Lower leg skin (tissue), 4 donors: ENCODE results near the gene ZNF101. TPM values are rescaled to one million over a fixed set of nuclear protein-coding genes. Genes with fewer than 3 reads are reported as not detected.

ENCODE experiments used
- DNase-seq, 2 donors: peaks; one replicate each; pipeline ENCODE4 v3.0.0-alpha.2; 2019; ENCODE audit warnings: low spot score in 2 of 2
- H3K4me3 ChIP-seq: fragments of 200-600 bp; sonication (generic); 2 replicates; pipeline ENCODE4 v1.5.1; 2017; ENCODE audit warnings: mild to moderate bottlenecking, low read depth; ENCODE audit not compliant: poor library complexity, severe bottlenecking
- CTCF ChIP-seq, 3 donors: fragments of 450-650 bp; IDR thresholded peaks; one replicate each; pipeline ENCODE4 v1.5.1; 2016; ENCODE audit warnings: antibody characterized with exemption in 3 of 3, mild to moderate bottlenecking in 3 of 3, moderate library complexity in 2 of 3
- POLR2A ChIP-seq, 2 donors: fragments of 450-650 bp; IDR thresholded peaks; one replicate each; pipeline ENCODE4 v1.6.1; 2016 to 2017; ENCODE audit warnings: antibody characterized with exemption in 2 of 2, mild to moderate bottlenecking in 1 of 2, moderate library complexity in 1 of 2
- WGBS, 2 donors: methylation state at CpG; one replicate each; pipeline ENCODE4 v1.1.5; 2018; 5-methylcytosine and 5-hydroxymethylcytosine counted together
- intact Hi-C: fragments of 100-400 bp; cut with DNase I; formaldehyde crosslinking; loops from one replicate; pipeline ENCODE4 v1.15.0; 2023; ENCODE audit warnings: low total_unique reads
- total RNA-seq, 4 donors: library from RNA; depleted of rRNA; stranded (reverse); fragments of >200 nt; gene quantifications; one replicate each; pipeline ENCODE4 v1.1.0, GENCODE V29; 2016

The ZNF101 gene
- total RNA-seq, 4 donors from 2014 or later = 4.5 to 18.6 (median 7.2) TPM

- intact Hi-C loops = no loop called here
- TF ChIP-seq CTCF (IDR thresholded peaks at IDR 0.05) = no peak
- no peak for TF ChIP-seq POLR2A (IDR thresholded peaks at IDR 0.05)
- DNase-seq = no peak
- WGBS, 2 donors = 95 to 99% methylated on average over 2 of the region's 2 CpGs
- no peak overlapping the region for H3K4me3 ChIP-seq
Measured at GRCh38 chr19:19721896-19722295, 53.3 kb downstream of the ZNF101 start.

GRCh38 chr19:19732579-19733501 lies 64.2 kb downstream of the ZNF101 start, which contains the start of gene ZNF14:
TSS of gene ZNF14 (minus strand) at chr19:19733112. CDS start at chr19:19732958, 154 bp downstream.
- WGBS, 2 donors = 1% methylated on average over 29 to 54 of the region's 61 CpGs

More at GRCh38 chr19:19732579-19733501, 64.2 kb downstream of the ZNF101 start, which contains the start of gene ZNF14:
- intact Hi-C loops = no loop called here
- DNase-seq = peak; percentile 92 to 98
- TF ChIP-seq CTCF (IDR thresholded peaks at IDR 0.05) (no peak), POLR2A (IDR thresholded peaks at IDR 0.05) (peak in 1 of 2 donors; percentile 63)
- peak within 1 kb of the TSS; percentile 72 for H3K4me3 ChIP-seq

Other genes with a start within 250 kb of the ZNF101 start
- 1 to 10 TPM; 4.0 to 8.9 (median 6.7) TPM for gene TSSK6, start 153.3 kb upstream of the ZNF101 start, total RNA-seq
- gene NDUFA13, start 152.6 kb upstream of the ZNF101 start, total RNA-seq = 100 to 1,000 TPM in 2 of 4 donors, 10 to 100 TPM in 2; 31.4 to 179 (median 108) TPM
- gene YJEFN3, start 139.9 kb upstream of the ZNF101 start, total RNA-seq = 1 to 10 TPM in 1 of 4 donors, under 1 TPM in 3; 0.15 to 2.8 (median 0.49) TPM
- gene CILP2, start 130.6 kb upstream of the ZNF101 start, total RNA-seq = 1 to 10 TPM in 1 of 4 donors, under 1 TPM in 1, not detected in 2; 0.17 to 1.4 TPM
- gene PBX4, start 50.2 kb upstream of the ZNF101 start, total RNA-seq = 10 to 100 TPM in 1 of 4 donors, 1 to 10 TPM in 3; 3.8 to 15.8 (median 5.9) TPM
- gene LPAR2, start 40.6 kb upstream of the ZNF101 start, total RNA-seq = 10 to 100 TPM; 16.5 to 31.6 (median 28.2) TPM
- gene GMIP, start 25.2 kb upstream of the ZNF101 start, total RNA-seq = 10 to 100 TPM in 3 of 4 donors, 1 to 10 TPM in 1; 6.4 to 21.0 (median 19.1) TPM
- 100 to 1,000 TPM in 2 of 4 donors, 10 to 100 TPM in 2; 60.8 to 162 (median 109) TPM for gene ATP13A1, start 5.2 kb upstream of the ZNF101 start, total RNA-seq
- gene ZNF14, start 64.3 kb downstream of the ZNF101 start, total RNA-seq = 1 to 10 TPM; 6.9 to 9.4 (median 8.1) TPM
- 10 to 100 TPM; 19.9 to 44.5 (median 28.0) TPM for gene ZNF506, start 152.9 kb downstream of the ZNF101 start, total RNA-seq
- 1 to 10 TPM; 4.7 to 7.5 (median 7.0) TPM for gene ZNF253, start 197.0 kb downstream of the ZNF101 start, total RNA-seq
- gene ZNF93, start 232.1 kb downstream of the ZNF101 start, total RNA-seq = 1 to 10 TPM; 3.4 to 4.7 (median 4.0) TPM